D341Med (cell line): ENCODE measurements around the gene BIRC2.
"Not testable (repeated sequence)": the region's sequence is repeated elsewhere in the genome, so short reads cannot be mapped to it uniquely, and the experiment has no call there.

Source experiments
- DNase-seq: peaks from one replicate; pipeline ENCODE4 v3.0.0; 2012; ENCODE audit warnings: low spot score

The BIRC2 gene

DNA sequence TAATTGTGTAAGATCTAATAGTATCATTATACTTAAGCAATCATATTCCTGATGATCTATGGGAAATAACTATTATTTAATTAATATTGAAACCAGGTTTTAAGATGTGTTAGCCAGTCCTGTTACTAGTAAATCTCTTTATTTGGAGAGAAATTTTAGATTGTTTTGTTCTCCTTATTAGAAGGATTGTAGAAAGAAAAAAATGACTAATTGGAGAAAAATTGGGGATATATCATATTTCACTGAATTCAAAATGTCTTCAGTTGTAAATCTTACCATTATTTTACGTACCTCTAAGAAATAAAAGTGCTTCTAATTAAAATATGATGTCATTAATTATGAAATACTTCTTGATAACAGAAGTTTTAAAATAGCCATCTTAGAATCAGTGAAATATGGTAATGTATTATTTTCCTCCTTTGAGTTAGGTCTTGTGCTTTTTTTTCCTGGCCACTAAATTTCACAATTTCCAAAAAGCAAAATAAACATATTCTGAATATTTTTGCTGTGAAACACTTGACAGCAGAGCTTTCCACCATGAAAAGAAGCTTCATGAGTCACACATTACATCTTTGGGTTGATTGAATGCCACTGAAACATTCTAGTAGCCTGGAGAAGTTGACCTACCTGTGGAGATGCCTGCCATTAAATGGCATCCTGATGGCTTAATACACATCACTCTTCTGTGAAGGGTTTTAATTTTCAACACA is 23.3 kb upstream of the BIRC2 start:
- no peak for DNase-seq

DNA sequence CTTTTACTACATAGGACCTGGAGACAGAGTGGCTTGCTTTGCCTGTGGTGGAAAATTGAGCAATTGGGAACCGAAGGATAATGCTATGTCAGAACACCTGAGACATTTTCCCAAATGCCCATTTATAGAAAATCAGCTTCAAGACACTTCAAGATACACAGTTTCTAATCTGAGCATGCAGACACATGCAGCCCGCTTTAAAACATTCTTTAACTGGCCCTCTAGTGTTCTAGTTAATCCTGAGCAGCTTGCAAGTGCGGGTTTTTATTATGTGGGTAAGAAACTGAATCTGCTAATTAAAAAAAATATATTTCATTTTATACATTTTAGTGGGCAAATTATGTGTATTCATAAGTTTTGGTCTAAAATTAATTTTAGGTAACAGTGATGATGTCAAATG is 21.9 kb upstream of the BIRC2 start:
- no peak for DNase-seq

DNA sequence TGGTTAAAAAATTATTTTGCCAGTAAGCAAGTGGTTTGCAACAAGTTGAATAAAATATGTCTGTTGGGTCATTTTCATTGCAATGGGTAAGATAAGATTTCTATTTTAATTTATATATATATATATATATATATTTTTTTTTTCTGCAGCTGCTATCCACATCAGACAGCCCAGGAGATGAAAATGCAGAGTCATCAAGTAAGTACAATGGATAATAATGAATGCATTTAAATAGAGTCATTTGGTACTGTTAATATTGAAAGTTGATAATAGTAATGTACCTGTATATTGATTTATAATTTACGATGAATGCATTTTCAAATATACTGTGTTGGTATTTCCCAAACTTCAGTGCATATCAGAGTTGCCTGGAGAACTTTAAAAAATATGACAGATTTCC is 18.3 kb upstream of the BIRC2 start:
- no peak for DNase-seq

DNA sequence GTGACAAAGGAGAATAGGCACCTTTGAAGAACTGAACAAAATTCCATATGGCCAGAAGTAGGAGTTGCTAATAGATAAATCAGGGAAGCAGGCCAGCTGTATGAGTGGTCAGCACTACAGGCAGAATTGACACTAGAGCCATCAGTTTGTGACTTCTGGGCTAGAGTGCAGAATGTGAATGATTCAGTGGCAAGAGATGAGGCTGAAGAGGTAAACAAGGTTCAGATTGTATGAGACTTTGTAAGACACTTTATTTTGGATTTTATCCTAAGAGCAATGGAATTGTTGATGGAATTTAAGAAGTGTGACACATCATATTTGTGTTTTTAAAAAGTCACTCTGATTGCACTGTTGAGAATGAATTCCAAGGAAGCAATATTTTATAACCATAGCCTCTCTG is 16.8 kb upstream of the BIRC2 start:
- DNase-seq: no peak

DNA sequence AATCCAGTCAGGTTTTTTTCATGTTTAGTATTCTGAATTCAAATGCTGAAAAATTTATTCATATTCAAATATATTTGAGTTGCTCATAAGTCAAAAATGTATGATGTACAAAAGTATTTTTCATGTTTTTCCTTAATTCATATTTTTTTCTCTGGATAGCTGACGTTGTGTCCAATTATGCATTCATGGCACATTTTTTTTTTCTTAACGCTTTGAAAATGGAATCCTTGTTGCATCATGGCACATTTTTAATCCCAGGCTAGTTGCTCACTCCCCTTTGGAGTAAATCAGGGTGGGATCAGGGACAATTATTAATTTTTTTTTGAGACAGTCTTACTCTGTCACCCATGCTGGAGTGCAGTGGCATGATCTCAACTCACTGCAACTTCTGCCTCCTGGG is 15.7 kb upstream of the BIRC2 start:
- DNase-seq: no peak

DNA sequence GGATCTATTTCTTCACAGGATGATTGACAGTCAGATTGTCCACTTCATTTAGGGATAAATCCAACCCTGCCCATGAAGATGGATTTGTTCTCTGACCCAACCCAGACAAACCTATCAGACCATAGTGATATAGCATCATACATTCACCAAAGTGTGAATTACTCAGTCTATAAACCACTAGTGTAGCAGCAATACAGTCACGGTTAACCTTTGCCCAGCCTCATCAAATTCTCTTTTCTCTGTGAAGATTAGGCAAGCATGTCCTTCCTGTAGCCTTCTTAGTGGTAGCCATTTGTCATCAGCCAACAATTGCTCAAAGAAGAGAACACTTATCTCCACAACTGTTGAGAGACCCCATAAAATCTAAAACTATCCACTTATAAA is 14.4 kb upstream of the BIRC2 start:
- no peak for DNase-seq

DNA sequence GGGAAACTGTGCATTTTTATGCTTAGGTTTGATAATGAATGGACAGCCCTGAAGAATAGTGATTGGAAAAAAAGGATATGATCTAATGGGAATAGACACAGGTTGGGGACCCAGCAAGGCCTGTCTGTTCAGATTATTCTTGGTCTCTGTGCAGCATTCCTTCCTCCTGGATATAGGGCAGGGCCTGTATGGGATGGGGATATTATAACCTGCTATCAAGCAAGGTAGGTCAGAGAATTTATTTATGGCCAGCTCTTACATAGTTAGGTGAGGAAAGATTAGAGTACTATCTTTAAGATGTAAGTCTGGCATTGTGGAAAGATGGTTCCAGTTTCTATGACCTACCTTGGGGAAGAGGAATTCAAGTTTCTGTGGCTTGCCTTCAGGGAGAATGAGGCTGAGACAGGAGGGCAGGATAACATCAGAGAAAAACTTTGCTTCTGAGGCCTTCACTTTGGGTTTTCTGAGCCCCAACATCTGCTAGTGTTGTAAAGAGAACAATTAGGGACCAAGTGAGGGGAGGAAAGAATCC is 8.5 kb upstream of the BIRC2 start:
- DNase-seq: no peak

DNA sequence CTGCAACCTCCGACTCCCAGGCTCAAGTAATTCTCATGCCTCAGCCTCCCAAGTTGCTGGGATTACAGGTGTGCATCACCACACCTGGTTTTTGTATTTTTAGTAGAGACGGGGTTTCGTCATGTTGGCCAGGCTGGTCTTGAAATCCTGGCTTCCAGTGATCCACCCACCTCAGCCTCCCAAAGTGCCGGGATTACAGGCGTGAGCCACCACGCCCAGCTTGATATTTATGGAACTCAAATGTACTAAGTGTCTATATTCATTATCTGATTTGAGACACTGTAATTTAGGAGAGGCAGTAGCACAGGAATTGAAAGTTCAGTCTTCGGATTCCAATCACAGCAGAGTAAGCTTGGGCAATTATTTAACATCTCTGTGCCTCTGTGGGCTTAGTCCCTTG is 5.7 kb upstream of the BIRC2 start:
- not testable (repeated sequence) for DNase-seq

DNA sequence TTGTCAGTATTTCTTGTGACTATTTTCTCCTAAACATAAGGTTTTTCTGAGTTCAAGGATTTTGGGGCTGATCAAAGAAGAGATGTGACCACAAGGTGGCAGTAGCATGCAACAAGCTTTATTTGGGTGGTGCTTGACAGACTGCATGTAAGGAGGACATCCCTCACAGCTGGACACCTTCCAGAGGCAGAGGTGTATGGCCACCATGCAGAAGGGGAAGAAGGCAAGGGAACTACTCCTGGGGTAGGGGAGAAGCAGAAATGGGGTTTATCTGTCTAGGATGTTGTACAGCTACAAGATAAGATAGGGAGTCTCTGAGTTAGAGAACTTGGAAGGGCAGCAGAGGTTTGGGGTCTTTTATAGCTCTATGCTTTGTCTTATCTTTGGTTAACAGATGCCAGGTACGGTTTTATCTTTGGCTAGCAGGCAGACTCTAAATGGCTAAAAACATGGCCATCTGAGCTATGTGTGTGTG is 5.1 kb upstream of the BIRC2 start:
- peak; percentile 67 for DNase-seq

DNA sequence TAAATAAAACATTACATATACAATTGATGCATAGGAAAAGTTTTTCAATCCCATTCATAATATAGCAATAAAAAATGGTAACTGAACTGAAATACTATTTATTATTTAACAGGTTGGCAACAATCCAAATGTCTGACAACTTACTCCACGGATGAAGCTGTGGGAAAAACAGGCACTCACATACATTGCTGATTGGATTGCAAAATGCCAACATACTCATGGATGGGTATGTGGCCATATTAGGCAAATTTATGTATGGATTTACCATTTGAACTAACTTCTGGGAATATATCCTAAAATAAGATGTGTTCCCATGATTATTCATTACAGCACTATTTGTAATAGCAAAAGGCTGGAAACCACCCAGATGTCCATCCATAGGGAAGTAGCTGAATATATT is 3.2 kb upstream of the BIRC2 start:
- DNase-seq: no peak

DNA sequence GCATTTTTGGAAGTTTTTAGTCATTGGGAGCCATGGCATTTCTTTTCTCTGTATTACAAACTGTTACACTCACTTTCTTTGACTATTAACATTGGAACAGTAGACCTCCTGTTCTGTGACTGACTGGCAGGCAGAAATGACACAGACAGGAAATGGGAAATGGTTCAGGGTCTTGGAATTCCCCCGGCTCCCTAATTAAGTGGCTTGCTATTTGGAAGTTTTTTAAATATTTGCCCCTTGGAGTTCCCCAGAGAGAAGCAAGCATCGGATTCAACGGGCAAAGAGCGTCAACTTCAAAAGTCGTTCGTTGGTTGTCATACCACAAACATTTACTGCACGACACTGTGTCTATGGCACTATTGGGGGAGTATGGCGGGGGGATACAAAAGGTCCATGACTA is 1.1 kb upstream of the BIRC2 start:
- DNase-seq: no peak

DNA sequence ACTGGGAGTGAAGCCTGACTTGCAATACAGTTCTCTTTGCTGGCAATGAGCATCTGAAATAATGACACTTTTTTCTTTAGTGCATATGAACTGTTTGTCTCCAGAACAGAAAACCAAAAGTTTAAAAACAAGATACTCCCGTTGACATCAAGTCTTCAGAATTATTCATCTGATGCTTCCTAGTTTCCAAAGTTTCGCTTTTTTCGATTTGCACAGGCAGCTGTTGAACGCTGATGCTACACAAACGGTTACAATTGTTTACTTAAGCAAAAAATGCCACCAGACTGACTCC is 612 bp upstream of the BIRC2 start:
- no peak for DNase-seq

DNA sequence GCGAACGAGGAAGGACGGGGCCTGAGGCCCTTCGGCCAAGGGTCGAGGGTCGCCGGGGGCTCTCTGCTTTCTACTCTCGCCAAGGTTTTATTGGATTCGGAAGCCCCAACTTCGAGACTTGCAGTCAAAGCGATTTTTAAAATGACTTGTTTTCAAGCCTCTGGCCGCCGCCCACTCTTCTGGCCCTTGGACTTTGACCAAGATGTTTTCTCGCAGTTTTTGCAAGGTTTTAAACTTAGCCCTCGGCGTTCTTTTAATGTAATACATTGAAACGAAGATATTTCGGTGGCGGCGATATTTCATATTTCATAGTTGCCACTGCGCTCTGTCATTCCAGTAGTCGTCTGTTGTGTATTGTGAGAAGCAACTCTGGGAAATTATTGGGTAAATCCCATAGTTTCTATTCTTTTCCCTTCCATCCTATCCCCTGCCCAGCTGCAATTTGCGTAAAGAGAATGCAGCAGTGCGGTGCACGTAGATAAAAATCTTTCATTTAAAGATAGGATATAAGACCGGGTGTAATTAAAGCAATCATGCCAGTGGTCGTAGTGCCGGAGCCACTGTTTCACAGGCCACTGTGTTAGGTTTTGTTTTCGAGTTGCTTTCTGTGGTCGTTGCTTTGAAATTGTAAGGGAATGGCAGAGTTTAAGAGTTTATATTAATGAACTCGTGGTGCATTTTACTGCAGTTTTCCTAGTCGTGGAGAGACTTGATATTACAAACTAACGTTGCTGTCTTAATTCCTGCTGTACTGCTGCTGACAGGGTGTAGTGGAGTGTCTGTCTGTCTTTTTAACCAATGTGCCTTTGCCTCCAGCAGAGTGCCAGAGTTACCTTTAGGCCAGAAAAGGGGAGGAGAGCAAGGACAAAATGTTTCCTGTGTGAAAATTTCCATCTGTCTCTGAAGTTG is 702 bp downstream of the BIRC2 start:
- DNase-seq: peak; percentile 22

DNA sequence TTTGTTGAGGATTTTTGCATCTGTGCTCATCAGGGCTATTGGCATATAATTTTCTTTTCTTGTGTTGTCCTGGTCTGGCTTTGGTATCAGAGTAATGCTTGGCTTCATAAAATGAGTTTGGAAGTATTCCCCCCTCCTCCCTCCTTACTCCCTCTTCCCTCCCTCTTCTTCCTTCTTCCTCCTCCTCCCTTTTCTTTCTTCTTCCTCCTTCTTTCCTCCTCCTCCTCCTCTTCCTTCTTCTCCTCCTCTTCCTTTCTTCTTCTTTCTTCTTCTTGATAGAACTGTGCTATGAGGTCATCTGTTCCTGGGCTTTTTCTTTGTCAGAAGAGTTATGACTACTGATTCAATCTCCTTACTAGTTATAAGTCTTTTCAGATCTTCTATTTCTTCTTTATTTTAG is 10.1 kb downstream of the BIRC2 start:
- DNase-seq: no peak

DNA sequence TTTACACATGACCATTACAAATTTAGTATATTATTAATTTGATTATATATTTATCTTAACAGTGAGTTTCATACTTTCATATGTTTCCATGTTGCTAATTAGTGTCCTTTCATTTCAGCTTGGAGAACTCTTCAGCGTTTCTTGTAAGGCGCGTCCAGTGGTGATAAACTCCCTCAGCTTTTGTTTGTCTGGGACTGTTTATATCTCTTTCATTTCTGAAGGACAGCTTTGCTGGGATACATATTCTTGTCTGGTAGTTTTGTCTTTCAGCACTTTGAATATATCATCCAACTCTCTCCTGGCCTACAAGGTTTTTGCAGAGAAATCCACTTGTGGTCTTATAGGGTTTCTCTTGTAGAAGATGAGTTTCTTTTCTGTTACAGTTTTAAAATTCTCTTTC is 12.4 kb downstream of the BIRC2 start:
- no peak for DNase-seq

DNA sequence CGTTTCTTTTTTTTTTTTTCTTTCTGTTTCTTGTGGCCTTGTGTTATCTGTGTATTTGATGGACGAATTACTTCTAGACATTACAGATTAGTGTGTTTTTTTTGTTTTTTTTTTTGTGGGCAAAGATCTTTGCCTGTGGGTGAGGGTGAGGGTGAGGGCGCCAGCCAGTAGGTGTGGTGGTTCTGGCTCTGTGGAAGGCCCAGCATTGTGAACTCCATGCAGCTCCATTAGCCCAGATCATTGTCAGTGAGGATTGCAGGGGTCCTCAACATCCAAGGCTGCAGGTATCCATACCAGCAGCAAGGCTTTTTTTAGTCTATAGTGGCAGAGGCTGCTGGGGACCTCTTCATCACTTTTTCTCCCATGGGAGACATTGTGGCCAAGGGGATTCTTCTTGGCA is 13.7 kb downstream of the BIRC2 start:
- DNase-seq: no peak

DNA sequence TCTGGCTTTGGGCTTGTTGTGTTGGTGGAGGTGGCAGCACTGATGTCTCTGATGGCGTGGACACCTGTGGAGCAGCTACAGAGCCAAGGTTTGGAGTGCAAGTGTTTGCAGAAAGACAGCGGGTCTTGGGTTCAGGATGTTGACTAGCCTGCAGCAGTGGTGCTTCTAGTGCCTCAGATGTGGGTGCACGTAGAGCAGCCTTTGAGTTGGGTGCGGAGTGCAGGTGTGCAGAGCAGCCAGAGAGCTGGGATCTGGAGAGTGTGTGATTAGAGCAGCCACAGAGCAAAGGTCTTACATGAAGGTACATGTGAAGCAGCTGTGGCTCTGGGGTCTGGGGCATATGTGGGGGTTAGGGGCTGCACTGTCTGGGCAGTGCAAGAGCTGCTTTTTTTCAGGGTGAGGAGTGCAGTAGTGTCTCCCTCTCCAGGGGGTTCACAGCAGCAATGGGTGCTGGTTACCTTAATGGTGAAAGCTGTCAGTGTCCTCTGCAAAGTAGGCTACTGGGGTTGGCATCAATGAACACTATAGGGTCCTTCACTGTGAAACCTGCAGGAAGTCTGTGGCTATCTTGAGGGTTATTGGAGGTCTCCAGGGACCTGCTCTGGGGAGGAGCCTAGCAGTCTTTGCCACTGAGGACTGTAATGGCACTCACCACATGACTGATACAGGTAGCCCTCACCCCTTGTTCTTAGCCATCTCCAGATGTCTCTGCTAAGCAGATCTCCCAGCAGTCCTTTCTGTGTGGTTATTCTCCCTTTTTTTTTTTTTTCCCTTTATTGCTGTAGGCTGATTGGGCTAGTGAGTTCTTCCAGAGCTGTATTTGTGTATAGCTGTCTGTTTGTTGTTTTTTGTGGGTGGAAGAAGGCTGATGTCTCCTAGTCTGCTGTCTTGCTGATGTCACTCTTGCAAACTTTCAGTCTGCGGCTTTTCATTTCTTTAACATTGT is 14.3 kb downstream of the BIRC2 start:
- no peak for DNase-seq

DNA sequence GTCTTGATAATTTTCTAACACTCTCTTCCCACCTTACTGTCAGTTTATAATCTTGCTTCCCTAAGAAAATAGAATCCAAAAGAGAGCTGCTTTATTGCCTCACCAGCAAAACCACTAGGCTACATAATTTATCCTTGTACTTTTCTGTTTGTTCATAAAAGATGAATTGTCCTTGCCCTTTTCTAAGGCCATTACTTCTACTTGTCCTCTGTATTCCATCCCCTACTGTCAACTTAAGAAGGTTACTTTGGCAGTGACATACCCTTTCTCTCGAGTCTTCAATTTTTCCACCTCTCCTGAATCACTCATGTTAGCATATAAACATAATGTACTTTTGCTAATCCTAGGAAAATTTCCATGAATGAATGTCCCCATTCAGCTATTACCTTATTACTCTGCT is 18.0 kb downstream of the BIRC2 start:
- no peak for DNase-seq

DNA sequence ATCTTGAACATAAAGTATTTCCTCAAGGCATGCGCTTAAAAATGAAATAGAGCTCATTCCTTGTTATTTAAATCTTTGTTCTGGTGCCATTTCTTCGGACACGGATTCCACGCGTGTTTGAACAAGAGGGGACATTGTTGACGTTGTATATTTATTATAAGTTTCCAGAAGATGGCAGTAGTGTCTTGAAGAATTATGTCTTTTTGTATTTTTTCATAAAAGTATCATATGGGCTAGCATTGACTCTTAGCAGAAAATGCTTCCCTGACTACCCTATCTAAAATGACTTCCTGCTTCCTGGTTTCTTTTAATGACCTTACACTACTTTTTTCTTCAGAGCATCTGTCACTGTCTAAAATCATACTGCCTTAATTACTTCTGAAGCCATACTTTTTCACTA is 20.4 kb downstream of the BIRC2 start:
- no peak for DNase-seq

DNA sequence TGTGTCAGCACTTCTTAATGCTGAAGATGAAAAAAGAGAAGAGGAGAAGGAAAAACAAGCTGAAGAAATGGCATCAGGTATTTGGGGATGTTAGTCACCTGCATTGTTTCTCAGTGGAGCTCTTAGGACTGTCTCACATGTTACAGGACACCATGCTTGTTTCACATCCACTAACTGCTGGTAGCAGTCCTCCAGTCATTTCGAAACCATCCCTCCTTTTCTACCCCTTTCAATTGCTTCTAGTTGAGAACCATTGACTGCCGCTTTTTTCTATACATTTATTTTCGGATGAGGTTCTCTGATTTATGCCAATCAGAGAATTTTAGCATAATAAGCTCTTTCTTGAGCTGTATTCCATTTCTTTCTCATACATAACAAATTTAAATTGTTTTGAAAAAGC is 21.5 kb downstream of the BIRC2 start:
- DNase-seq: no peak

DNA sequence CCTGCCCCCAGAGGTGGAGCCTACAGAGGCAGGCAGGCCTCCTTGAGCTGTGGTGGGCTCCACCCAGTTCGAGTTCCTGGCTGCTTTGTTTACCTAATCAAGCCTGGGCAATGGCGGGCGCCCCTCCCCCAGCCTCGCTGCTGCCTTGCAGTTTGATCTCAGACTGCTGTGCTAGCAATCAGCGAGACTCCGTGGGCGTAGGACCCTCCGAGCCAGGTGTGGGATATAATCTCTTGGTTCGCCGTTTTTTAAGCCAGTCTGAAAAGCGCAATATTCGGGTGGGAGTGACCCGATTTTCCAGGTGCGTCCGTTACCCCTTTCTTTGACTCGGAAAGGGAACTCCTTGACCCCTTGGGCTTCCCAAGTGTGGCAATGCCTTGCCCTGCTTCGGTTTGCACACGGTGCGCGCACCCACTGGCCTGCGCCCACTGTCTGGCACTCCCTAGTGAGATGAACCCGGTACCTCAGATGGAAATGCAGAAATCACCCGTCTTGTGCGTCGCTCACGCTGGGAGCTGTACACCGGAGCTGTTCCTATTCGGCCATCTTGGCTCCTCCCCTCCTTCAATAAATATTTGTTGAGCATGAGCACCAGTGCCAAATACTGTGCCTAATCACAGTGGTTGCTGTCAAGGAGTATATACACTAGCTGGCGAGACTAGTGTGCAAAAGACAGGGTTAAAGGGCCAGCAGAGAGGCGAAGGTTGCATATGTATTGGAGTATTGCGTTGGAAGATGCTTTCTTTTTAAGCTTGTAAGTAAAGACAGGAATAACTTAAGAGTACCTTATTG is 27.8 kb downstream of the BIRC2 start:
- DNase-seq: not testable (repeated sequence)
